ENCODE measurements around the gene MAPK8IP3. TPM values are rescaled to one million over a fixed set of nuclear protein-coding genes. Genes with fewer than 3 reads are reported as not detected.
"Not testable (repeated sequence)": the region's sequence is repeated elsewhere in the genome, so short reads cannot be mapped to it uniquely, and the experiment has no call there.

The MAPK8IP3 gene
- total RNA-seq, 1 experiment from 2014 or later = 13.4 TPM

DNA sequence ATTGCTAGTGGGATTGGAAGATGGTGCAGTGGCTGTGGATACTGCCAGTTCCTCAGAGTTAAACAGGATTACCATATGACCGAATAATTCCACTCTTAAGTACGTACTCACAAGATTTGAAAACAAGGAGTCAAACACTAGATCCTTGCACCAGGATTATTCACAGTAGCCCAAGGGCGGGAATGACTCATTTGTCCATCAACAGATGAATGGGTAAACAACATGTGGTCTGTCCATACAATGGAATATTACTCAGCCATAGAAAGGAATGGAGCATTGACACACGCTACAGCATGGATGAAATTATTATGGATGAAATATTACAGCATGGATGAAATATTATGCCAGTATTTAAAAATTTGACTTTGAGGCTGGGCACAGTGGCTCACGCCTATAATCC, 9.1 kb upstream of the MAPK8IP3 start:
- Histone ChIP-seq H3K27me3 (no peaks in the 10 kb centered on the region), H3K36me3 (peaks cover 98% of the 10 kb centered on the region), H3K9me3 (peaks cover 4% of the 10 kb centered on the region), H3K4me3 (no peak overlapping the region)
- DNase-seq = peak; percentile 37

DNA sequence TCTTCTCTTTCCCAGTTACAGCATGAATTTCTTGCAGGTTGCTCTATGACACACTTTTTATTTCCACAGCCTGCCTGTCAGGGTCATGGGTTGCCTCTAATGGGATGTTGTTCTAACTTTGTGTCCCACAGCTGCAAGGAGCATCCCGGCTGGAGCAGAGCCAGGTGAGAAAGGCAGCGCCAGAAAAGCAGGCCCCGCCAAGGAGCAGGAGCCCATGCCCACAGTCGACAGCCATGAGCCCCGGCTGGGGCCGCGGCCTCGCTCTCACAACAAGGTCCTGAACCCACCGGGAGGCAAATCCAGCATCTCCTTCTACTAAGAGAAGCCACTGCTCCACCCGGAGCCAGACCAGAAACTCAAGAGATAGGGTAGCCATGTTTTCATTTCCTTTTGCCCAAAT, 7.3 kb upstream of the MAPK8IP3 start:
- Histone ChIP-seq H3K36me3 (peaks cover 89% of the 10 kb centered on the region), H3K4me3 (no peak overlapping the region), H3K9me3 (peaks cover 4% of the 10 kb centered on the region)

GRCh38 chr16:1700246-1700645, 5.7 kb upstream of the MAPK8IP3 start:
- DNase-seq = no peak
- peaks cover 76% of the 10 kb centered on the region for H3K36me3 ChIP-seq
- H3K4me3 ChIP-seq = no peak overlapping the region
- H3K9me3 ChIP-seq = peaks cover 4% of the 10 kb centered on the region
- H3K27me3 ChIP-seq = no peaks in the 10 kb centered on the region

More for the DNA sequence above, 7.3 kb upstream of the MAPK8IP3 start:
- no peak for DNase-seq
- H3K27me3 ChIP-seq = no peaks in the 10 kb centered on the region

GRCh38 chr16:1701216-1701878, 4.6 kb upstream of the MAPK8IP3 start:
- peaks cover 65% of the 10 kb centered on the region for H3K36me3 ChIP-seq

DNA sequence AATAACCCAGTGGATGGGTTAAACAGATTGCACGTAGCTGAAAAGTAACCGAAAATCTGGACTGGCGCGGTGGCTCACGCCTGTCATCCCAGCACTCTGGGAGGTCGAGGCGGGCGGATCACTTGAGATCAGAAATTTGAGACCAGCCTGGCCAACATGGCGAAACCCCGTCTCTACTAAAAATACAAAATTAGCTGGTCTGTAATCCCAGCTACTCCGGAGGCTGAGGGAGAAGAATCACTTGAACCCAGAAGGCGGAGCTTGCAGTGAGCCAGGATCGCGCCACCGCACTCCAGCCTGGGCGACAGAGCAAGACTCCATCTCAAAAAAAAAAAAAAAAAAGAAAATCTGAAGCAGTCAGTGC, 689 bp upstream of the MAPK8IP3 start:
- not testable (repeated sequence) for H3K27me3 ChIP-seq, H3K9me3 ChIP-seq, DNase-seq
- peak overlapping the region; percentile 74 for H3K4me3 ChIP-seq
- peaks cover 45% of the 10 kb centered on the region for H3K36me3 ChIP-seq

More at GRCh38 chr16:1701216-1701878, 4.6 kb upstream of the MAPK8IP3 start:
- H3K27me3 ChIP-seq = no peaks in the 10 kb centered on the region
- DNase-seq = no peak
- H3K4me3 ChIP-seq = no peak overlapping the region
- H3K9me3 ChIP-seq = peaks cover 4% of the 10 kb centered on the region

DNA sequence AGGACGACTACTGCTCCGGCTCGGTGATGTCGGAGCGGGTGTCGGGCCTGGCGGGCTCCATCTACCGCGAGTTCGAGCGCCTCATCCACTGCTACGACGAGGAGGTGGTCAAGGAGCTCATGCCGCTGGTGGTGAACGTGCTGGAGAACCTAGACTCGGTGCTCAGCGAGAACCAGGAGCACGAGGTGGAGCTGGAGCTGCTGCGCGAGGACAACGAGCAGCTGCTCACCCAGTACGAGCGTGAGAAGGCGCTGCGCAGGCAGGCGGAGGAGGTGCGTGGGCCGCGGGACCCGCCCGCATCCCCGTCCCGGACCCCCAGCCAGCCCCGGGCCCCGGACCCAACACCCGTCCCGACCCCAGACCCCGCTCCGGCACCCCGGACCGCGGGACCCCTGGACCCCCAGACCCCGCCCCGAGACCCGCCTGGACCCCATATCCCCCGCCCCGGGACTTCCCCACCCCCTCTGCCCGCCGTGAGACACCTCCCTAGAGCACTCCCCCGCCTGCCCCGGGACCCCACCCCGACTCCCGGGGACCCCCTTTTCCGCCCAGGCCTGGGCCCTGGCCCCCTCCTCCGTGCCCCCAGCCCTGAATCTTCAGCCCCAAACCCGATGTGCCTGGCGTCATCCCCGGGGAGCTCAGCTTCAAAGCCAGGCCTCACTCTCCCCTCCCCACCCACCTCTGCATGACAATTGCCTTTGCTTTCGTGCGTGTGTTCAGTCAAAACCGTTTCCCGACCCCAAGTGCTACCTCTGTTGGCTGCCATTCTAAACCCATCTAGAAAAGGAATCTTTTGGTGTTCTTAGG, 594 bp downstream of the MAPK8IP3 start:
- H3K36me3 ChIP-seq = peaks cover 34% of the 10 kb centered on the region
- no peaks in the 10 kb centered on the region for H3K9me3 ChIP-seq
- peak; percentile 41 for DNase-seq
- peak overlapping the region; percentile 74 for H3K4me3 ChIP-seq
- H3K27me3 ChIP-seq = no peaks in the 10 kb centered on the region

DNA sequence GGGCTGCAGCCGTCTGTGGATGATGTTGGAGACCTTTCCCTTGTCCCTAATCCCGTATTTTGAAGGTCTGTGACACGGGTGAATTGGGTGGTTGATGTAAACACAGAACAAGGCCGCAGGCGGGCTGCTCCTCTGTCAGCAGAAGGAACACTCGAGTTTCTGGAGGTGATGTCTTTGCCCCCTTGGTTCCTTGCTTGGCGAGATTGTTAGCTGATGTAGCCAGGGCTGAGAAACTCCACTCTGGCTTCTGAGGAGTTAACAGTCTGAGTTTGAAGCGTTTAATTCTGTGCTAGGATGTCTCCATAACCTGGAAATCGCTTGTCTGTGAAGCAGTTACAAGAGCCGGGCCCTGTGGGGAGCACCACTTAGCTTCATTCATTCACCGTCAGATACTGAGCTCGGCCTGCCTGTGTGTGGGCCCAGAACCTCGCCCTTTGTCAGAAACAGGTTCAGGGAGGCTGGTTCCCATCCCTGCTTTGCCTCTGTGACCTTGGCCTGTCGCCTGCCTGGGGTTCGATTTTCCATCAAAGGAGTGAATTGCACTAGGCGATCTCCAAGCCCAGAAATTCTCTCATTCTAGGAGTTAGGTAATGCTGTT, 1.3 kb downstream of the MAPK8IP3 start:
- peak overlapping the region; percentile 74 for H3K4me3 ChIP-seq
- H3K27me3 ChIP-seq = no peaks in the 10 kb centered on the region
- H3K9me3 ChIP-seq = no peaks in the 10 kb centered on the region
- no peak for DNase-seq
- H3K36me3 ChIP-seq = peaks cover 27% of the 10 kb centered on the region

- no peak for DNase-seq
- Histone ChIP-seq H3K4me3 (peak overlapping the region; percentile 74; the same call in 1 of the 2 replicates), H3K9me3 (no peaks in the 10 kb centered on the region), H3K27me3 (no peaks in the 10 kb centered on the region), H3K36me3 (peaks cover 25% of the 10 kb centered on the region)
Measured at GRCh38 chr16:1708083-1708767, 2.2 kb downstream of the MAPK8IP3 start.

- no peaks in the 10 kb centered on the region for H3K9me3 ChIP-seq
- H3K36me3 ChIP-seq = peaks cover 23% of the 10 kb centered on the region
- H3K27me3 ChIP-seq = no peaks in the 10 kb centered on the region
- no peak for DNase-seq
- no peak overlapping the region for H3K4me3 ChIP-seq
Measured at GRCh38 chr16:1708768-1709180, 2.8 kb downstream of the MAPK8IP3 start.

DNA sequence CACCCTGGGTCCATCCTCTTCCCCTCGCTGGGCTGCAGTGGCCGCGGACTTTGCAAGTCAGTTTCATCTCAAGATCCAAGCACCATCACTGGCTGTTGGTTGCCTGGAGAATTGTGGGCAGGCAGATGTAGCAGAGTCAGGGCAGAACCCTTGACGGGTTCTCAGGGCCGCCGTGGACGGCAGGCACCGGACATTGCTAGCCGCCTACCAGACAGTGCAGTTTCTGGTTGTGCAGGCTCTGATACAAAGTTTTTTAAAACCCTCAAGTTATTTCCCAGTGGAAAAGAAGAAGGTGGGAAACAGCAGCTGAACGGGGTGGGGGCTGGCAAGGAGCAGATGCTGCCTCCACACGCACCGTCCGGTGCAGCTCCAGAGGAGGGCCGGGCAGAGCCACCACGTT, 3.4 kb downstream of the MAPK8IP3 start:
- Histone ChIP-seq H3K4me3 (no peak overlapping the region), H3K36me3 (peaks cover 22% of the 10 kb centered on the region), H3K27me3 (no peaks in the 10 kb centered on the region), H3K9me3 (no peaks in the 10 kb centered on the region)
- no peak for DNase-seq

GRCh38 chr16:1710811-1711507, 5.0 kb downstream of the MAPK8IP3 start:
- H3K36me3 ChIP-seq = peaks cover 26% of the 10 kb centered on the region
- no peaks in the 10 kb centered on the region for H3K27me3 ChIP-seq
- H3K9me3 ChIP-seq = no peaks in the 10 kb centered on the region
- DNase-seq = no peak
- H3K4me3 ChIP-seq = no peak overlapping the region

GRCh38 chr16:1712791-1713261, 6.8 kb downstream of the MAPK8IP3 start:
- Histone ChIP-seq H3K4me3 (no peak overlapping the region), H3K9me3 (no peaks in the 10 kb centered on the region), H3K27me3 (no peaks in the 10 kb centered on the region), H3K36me3 (peaks cover 19% of the 10 kb centered on the region)
- no peak for DNase-seq

GRCh38 chr16:1713331-1713730, 7.3 kb downstream of the MAPK8IP3 start:
- Histone ChIP-seq H3K4me3 (no peak overlapping the region), H3K9me3 (no peaks in the 10 kb centered on the region), H3K27me3 (no peaks in the 10 kb centered on the region), H3K36me3 (peaks cover 15% of the 10 kb centered on the region)
- no peak for DNase-seq

DNA sequence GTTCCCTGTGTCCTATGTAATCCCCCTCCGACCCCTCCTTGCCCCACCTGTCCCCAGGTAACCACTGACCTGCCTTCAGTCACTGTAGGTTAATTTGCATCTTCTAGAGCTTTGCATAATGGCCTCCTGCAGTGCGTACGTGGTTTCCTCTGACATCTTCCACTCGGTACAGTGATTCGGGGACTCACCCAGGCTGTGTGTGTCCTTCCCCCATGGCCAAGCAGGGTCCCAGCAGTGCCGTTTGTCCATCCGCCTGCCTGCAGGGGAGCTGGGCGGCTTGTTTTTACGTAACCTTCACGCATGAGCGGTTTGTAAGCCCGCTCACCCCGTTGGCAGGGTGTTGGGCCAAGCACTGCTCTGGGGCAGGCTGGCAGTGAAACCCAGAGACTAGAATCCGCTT, 7.9 kb downstream of the MAPK8IP3 start:
- Histone ChIP-seq H3K36me3 (peaks cover 9% of the 10 kb centered on the region), H3K9me3 (no peaks in the 10 kb centered on the region), H3K27me3 (no peaks in the 10 kb centered on the region), H3K4me3 (no peak overlapping the region)
- DNase-seq = no peak

DNA sequence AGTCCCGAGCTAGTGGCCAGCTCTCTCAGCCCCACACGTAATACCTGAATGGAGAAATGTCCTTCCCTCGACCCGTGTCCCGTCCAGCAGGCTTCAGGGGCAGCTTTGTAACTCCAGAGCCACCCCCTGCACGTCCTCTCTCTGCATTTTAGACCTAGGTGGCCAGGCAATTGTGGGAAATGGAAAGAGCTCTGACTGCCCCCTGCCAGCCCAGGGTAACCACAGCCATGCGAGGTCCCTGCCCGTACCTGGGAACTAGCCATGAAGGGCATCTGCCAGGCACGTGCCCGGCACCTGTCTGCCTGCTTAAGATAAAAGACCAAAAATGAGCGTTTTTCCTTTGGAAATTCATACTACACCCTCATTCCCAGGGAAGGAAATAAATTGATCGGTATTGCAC, 9.2 kb downstream of the MAPK8IP3 start:
- Histone ChIP-seq H3K27me3 (no peaks in the 10 kb centered on the region), H3K4me3 (no peak overlapping the region), H3K36me3 (peaks cover 11% of the 10 kb centered on the region), H3K9me3 (no peaks in the 10 kb centered on the region)
- no peak for DNase-seq

- DNase-seq, H3K4me3 ChIP-seq, H3K9me3 ChIP-seq, H3K27me3 ChIP-seq: not testable (repeated sequence)
- peaks cover 16% of the 10 kb centered on the region for H3K36me3 ChIP-seq
Measured at GRCh38 chr16:1718236-1718635, 12.2 kb downstream of the MAPK8IP3 start.
